Neural crest cell (in vitro differentiated cells): Measurements from ENCODE around the gene PLD5. TPM values are rescaled to one million over a fixed set of nuclear protein-coding genes. Genes with fewer than 3 reads are reported as not detected.

ENCODE experiments used
- DNase-seq: peaks from one replicate; pipeline ENCODE4 v3.0.0; 2021; ENCODE audit warnings: low read depth, mixed read lengths, low spot score
- H3K27ac Mint-ChIP-seq: one replicate; pipeline ENCODE4 v1.8.0; 2021; ENCODE audit warnings: mild to moderate bottlenecking, mixed read lengths; ENCODE audit not compliant: unreplicated experiment
- H3K27me3 Mint-ChIP-seq: 2 replicates; pipeline ENCODE4 v1.8.0; 2021; ENCODE audit warnings: low read depth, mild to moderate bottlenecking, mixed read lengths
- H3K36me3 Mint-ChIP-seq: 2 replicates; pipeline ENCODE4 v1.8.0; 2021; ENCODE audit warnings: low read depth, mild to moderate bottlenecking, mixed read lengths
- H3K4me1 Mint-ChIP-seq: 2 replicates; pipeline ENCODE4 v1.8.0; 2021; ENCODE audit warnings: mixed read lengths
- H3K4me3 Mint-ChIP-seq: one replicate; pipeline ENCODE4 v1.8.0; 2021; ENCODE audit warnings: mild to moderate bottlenecking, mixed read lengths
- H3K9me3 Mint-ChIP-seq: 2 replicates; pipeline ENCODE4 v1.8.0; 2021; ENCODE audit warnings: mixed read lengths
- total RNA-seq: library from RNA; stranded (reverse); gene quantifications from 2 replicates; pipeline ENCODE4 v1.2.1, GENCODE V29; 2021
- TF ChIP-seq, protein P1 (sequence below): fragments of 200-600 bp; sonication (generic); conservative IDR thresholded peaks from 2 replicates; pipeline ENCODE4 v1.5.0; 2021; ENCODE audit warnings: antibody characterized with exemption, mild to moderate bottlenecking

PLD5 gene
- total RNA-seq, 1 donor from 2014 or later, result 1.1 TPM

DNA sequence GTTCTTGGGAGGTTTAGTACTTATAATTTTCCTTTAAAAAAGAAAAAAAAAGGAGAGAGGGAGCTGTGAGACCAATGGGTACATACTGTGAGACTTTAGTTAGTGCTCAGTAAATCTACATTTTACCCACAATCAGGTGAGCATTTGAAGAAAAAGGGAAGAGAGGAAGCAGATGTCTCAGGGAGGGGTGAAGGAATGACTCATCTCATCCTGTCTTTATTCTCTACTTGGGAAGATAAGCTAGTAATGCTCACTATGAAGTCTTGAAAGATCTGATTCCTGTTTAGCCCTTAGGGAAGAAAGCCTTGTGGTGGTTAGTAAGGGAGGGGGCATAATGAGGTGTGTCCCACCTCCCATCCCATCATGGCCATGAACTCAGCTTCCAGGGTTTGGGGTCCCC lies 112.6 kb downstream of the PLD5 start:
- Mint-ChIP-seq H3K4me1 (peaks cover 4% of the 10 kb centered on the region), H3K36me3 (no peaks in the 10 kb centered on the region), H3K27ac (no peak overlapping the region), H3K27me3 (no peaks in the 10 kb centered on the region), H3K4me3 (no peak overlapping the region), H3K9me3 (no peaks in the 10 kb centered on the region)
- TF ChIP-seq, protein P1, sequence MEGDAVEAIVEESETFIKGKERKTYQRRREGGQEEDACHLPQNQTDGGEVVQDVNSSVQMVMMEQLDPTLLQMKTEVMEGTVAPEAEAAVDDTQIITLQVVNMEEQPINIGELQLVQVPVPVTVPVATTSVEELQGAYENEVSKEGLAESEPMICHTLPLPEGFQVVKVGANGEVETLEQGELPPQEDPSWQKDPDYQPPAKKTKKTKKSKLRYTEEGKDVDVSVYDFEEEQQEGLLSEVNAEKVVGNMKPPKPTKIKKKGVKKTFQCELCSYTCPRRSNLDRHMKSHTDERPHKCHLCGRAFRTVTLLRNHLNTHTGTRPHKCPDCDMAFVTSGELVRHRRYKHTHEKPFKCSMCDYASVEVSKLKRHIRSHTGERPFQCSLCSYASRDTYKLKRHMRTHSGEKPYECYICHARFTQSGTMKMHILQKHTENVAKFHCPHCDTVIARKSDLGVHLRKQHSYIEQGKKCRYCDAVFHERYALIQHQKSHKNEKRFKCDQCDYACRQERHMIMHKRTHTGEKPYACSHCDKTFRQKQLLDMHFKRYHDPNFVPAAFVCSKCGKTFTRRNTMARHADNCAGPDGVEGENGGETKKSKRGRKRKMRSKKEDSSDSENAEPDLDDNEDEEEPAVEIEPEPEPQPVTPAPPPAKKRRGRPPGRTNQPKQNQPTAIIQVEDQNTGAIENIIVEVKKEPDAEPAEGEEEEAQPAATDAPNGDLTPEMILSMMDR, result no peak
- no peak for DNase-seq

DNA sequence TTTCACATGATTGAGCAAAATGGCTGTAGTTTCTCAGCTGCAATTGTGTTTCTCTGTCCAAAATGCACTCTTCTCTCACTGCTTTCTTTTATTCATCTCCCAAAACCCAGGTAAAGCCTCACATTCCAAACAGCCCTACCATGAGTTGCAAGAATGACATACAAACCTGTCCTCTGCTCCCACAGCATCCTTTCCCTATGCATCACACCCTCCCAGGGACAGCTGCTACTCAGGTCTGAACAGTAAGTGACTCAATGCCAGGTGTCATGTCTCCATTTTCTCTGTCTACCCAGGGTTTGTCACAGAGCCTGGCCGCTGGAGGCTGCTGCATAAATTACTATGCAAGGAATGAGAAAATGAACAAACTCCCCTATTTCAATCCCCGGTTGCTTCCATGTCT lies 118.5 kb downstream of the PLD5 start:
- no peak for DNase-seq
- H3K36me3 Mint-ChIP-seq, result no peaks in the 10 kb centered on the region
- no peak overlapping the region for H3K27ac Mint-ChIP-seq

DNA sequence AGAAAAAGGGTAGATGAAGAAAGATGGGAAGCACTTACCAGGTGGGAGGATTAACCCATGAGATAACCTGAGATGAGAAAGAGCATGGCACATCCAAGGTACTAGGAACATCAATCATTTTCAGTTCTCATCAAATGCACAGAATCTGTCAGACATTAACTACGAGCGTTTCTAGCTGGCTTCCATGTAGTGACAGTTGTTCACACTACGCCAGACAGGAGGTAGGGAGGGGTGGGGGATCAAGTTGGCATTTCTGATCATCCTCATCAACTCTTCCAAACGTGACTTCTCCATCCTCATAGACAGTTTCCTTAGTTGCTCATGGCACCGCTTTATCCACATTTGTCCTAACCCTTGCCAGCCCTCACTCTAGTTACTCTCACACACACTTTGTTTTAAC lies 120.2 kb downstream of the PLD5 start:
- no peaks in the 10 kb centered on the region for H3K36me3 Mint-ChIP-seq
- no peak for DNase-seq
- H3K9me3 Mint-ChIP-seq, result no peaks in the 10 kb centered on the region
- no peak overlapping the region for H3K4me3 Mint-ChIP-seq
- peaks cover 2% of the 10 kb centered on the region for H3K27me3 Mint-ChIP-seq
- TF ChIP-seq, protein P1, result no peak
- peak overlapping the region; percentile 72 for H3K27ac Mint-ChIP-seq
- H3K4me1 Mint-ChIP-seq, result no peaks in the 10 kb centered on the region

More for the DNA sequence above, 118.5 kb downstream of the PLD5 start:
- Mint-ChIP-seq H3K4me1 (no peaks in the 10 kb centered on the region), H3K4me3 (no peak overlapping the region), H3K27me3 (peaks cover 2% of the 10 kb centered on the region), H3K9me3 (no peaks in the 10 kb centered on the region)
- TF ChIP-seq, protein P1, result no peak

DNA sequence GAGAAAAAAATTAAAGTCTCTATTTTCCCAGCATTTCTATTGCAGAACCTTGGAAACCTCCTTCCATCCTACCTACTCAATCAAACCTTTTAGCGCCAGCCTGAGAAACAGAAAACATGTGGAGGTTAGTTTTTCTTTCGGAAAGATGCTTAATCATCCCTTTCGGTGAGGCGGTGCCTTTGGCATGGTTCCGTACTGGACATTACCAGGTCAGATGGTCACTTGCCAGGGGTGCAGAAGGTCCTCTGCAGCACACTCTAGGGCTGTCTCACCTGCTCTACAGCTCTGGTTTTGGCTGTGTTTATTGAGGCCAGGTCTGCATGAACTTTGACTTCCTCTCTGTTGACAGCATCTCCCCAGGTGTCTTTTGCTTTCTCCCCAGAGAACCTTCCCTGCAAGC lies 121.5 kb downstream of the PLD5 start:
- H3K27me3 Mint-ChIP-seq, result peaks cover 2% of the 10 kb centered on the region
- DNase-seq, result no peak
- H3K36me3 Mint-ChIP-seq, result no peaks in the 10 kb centered on the region
- TF ChIP-seq, protein P1, result no peak
- no peaks in the 10 kb centered on the region for H3K9me3 Mint-ChIP-seq
- no peak overlapping the region for H3K4me3 Mint-ChIP-seq
- H3K4me1 Mint-ChIP-seq, result no peaks in the 10 kb centered on the region
- no peak overlapping the region for H3K27ac Mint-ChIP-seq

DNA sequence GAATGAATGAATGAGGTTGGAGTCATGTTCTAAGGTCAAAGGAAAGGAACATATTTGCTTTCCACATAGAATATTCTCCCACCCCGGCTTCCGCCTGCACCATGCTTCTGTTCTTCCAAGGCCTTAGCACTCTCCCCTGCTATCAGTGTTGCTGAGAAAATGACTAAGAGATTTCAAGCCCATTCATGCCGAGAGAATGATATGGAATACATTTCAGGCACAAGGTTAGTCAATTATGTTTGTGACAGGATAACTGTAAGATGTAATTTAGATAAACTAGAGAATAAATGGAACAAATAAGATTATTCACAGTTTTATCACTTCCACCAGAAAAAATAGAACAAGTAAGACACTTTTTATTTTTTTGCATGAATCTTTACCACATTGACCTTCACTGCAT lies 122.6 kb downstream of the PLD5 start:
- Mint-ChIP-seq H3K27ac (no peak overlapping the region), H3K9me3 (no peaks in the 10 kb centered on the region), H3K36me3 (no peaks in the 10 kb centered on the region), H3K4me1 (no peaks in the 10 kb centered on the region), H3K4me3 (no peak overlapping the region), H3K27me3 (peaks cover 2% of the 10 kb centered on the region)
- DNase-seq, result no peak
- TF ChIP-seq, protein P1, result no peak

DNA sequence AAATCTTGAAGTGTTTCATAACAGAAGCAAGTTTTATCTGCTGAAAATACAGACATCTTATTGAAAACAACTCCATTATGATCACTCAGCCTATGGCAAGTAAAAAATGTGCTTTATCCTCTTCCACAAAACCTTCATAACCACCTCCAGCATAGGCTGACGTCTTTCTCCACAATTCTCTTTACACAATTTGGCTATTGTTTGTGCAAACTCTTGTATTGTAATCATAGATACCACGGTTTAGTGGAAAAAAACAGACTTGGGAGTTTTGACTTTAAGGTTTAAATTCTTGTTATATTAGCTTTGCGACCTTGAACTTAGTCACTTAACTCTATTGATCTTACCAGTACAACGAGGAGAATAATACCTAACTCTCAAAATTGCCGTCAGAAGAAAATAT lies 126.1 kb downstream of the PLD5 start:
- Mint-ChIP-seq H3K4me1 (no peaks in the 10 kb centered on the region), H3K36me3 (no peaks in the 10 kb centered on the region), H3K9me3 (no peaks in the 10 kb centered on the region), H3K27me3 (no peaks in the 10 kb centered on the region), H3K4me3 (no peak overlapping the region), H3K27ac (no peak overlapping the region)
- no peak for DNase-seq
- TF ChIP-seq, protein P1, result no peak
